ENCODE measurements around the gene EXD3. TPM values are rescaled to one million over a fixed set of nuclear protein-coding genes. Genes with fewer than 3 reads are reported as not detected.
"Not testable (repeated sequence)": the region's sequence is repeated elsewhere in the genome, so short reads cannot be mapped to it uniquely, and the experiment has no call there.

Gene EXD3, protein sequence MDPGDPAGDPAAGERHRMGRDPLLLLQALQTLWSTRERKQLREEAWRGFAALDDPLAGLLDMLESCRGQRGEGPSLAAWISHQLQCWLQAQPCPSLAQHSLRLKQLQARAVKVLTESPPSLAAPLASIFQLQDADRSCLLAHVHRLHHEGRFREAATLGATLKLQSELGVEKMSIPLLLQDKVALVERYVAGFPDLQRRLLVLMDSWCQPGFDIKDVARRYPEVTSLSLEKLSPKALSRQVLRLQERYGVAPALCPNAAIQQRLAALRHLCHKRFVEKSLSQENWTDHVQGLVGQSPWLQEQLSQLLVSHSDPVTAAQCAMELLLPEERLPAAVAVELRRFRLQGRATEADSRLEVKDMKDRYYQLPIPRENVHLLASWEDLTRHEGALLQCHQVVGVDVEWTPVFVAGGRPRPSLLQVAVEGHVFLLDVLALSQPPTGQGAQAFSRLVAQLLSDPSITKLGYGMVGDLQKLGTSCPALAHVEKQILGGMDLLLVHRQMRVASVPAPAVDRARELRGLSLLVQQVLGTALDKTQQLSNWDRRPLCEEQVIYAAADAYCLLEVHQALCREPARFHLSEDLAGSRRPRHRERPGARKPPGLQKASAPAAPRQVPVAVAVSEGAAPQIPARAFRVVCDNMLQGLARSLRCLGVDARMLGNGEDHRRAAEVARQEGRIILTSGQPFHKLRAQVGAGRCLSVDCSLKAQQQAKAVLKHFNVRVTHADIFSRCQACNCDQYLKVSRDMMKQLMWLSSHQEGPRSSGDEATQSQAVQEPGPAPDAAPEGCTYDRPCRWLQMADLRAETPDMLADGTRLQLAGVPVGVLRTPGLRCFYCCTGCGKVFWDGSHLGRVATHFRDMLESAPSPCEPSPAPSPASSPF
- 1.4 and 1.7 TPM in 2 replicates for total RNA-seq (2014; rRNA removed; shearing (Covaris generic))
- polyA plus RNA-seq (2015; cell fraction: cytosol; rRNA removed), result 1.8 and 2.2 TPM in 2 replicates
- polyA plus RNA-seq (2015; cell fraction: nucleus; rRNA removed), result 13.2 and 18.3 TPM in 2 replicates

DNA sequence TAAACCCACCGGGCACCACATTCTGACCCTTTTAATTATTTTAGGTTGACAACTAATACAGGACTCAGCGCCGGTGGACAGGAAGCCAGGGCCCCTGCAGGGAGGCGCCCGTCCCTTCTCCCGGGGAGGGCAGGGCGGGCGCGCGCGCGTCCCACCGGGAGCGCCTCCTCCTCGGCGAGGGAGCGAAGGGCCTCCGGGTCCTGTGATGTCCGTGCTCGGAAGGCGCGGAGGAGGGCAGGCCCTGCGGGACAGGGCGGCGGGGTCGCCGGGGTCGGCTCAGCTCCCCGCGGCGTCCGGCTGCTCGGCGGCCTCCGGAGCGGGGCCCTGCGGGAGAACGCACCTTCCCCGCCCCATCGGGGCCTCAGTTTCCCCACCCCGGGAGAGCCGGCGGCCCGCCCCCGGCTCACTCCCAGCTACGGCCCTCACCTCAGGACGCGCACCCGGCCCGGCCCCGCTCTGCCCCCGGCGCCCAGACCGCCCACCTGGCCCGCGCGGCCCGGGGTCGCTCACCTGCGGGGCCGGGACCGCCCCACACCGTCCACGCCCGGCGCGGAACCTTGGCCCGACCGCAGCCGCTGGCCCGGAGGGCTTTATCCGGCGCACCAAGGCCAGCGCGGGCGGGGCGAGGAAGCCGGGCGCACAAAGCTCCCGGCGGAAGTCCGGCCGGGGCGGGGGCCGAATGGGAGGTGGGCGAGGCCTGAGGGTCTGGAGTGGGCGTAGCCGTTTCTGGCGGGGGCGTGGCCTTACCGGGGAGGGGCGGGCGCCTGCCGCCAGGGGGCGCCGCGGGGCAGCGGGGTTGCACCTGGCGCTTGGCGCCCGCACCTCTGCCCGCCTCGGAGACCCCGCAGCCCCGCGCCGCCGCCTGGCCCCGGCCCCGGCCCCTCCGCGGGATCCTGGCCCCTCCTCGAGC lies at the start of gene EXD3, which contains the start of gene NOXA1:
Gene EXD3, minus strand, starts transcription at position 559 of the 910 bp plus-strand sequence. CDS start 27,805 bp downstream, outside the sequence.
Gene NOXA1, plus strand, starts transcription at position 790 of the 910 bp plus-strand sequence. CDS start 137 bp downstream, outside the sequence.
- in situ Hi-C loops (cut with HindIII; ENCODE audit: low pct_unique_long_range_greater_than_20kb, low sequenced_read_pairs), result no loop called here
- peak; percentile 92 for DNase-seq (ENCODE audit: low read depth, low spot score)

- in situ Hi-C loops (cut with HindIII; ENCODE audit: low pct_unique_long_range_greater_than_20kb, low sequenced_read_pairs), result no loop called here
- no peak for DNase-seq (ENCODE audit: low read depth, low spot score)
These were observed 47.8 kb upstream of the EXD3 start for GRCh38 chr9:137470785-137471184.

DNA sequence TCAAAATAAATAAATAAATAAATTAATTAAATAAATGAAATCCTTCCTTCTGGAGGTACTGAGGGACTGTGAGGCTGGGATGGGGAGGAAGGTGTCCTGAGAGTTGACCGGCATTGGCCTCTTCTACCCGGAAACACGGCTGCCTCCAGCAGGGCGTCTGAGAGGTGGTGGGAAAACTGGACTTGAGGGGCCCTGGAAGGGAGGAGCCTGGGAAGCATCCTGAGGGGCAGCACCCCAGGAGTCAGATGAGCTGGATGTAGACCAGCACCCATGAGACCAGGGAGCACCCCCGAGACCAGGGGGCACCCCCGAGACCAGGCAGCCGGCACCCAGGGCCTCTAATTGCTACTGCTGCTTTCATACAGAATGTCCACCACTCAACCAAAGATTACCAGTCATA lies 44.9 kb upstream of the EXD3 start:
- in situ Hi-C loops (cut with HindIII; ENCODE audit: low pct_unique_long_range_greater_than_20kb, low sequenced_read_pairs), result no loop called here
- DNase-seq (ENCODE audit: low read depth, low spot score), result no peak

DNA sequence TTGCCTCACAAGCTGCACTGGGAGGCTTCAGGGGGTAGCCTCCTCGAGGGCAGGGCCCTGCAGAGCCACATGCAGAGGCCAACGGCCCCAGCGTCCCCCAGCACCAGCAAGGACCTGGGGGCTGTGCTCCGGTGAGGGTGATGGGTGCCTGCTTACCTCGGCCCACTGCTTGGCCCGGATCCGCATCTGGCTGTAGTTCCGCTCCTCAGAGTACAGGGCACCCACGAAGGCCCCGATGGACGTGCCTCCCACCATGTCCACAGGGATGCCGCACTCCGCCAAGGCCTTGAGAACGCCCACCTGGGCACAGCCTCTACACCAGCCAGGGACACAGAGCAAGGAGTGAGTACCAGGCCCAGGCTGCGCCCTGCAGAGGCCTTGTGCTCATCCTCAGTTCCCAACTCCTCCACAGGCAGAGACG lies 44.2 kb upstream of the EXD3 start:
- DNase-seq (ENCODE audit: low read depth, low spot score), result no peak
- in situ Hi-C loops (cut with HindIII; ENCODE audit: low pct_unique_long_range_greater_than_20kb, low sequenced_read_pairs), result no loop called here

DNA sequence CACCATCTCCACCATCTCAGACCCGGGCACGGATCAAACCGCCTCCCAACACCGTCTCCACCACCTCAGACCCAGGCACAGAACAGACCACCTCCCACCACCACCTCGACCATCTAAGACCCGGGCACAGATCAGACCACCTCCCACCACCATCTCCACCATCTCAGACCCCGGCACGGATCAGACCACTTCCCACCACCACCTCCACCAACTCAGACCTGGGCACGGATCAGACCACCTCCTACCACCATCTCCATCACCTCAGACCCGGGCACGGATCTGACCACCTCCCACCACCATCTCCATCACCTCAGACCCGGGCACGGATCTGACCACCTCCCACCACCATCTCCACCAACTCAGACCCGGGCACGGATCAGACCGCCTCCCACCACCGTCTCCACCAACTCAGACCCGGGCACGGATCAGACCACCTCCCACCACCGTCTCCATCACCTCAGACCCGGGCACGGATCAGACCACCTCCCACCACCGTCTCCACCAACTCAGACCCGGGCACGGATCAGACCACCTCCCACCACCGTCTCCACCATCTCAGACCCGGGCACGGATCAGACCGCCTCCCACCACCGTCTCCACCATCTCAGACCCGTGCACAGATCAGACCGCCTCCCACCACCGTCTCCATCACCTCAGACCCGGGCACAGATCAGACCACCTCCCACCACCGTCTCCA lies 43.6 kb upstream of the EXD3 start:
- in situ Hi-C loops (cut with HindIII; ENCODE audit: low pct_unique_long_range_greater_than_20kb, low sequenced_read_pairs), result not testable (repeated sequence)

GRCh38 chr9:137465720-137466388 lies 42.9 kb upstream of the EXD3 start:
- DNase-seq (ENCODE audit: low read depth, low spot score), result no peak
- in situ Hi-C loops (cut with HindIII; ENCODE audit: low pct_unique_long_range_greater_than_20kb, low sequenced_read_pairs), result no loop called here

More for the DNA sequence above, 43.6 kb upstream of the EXD3 start:
- not testable (repeated sequence) for DNase-seq (ENCODE audit: low read depth, low spot score)

DNA sequence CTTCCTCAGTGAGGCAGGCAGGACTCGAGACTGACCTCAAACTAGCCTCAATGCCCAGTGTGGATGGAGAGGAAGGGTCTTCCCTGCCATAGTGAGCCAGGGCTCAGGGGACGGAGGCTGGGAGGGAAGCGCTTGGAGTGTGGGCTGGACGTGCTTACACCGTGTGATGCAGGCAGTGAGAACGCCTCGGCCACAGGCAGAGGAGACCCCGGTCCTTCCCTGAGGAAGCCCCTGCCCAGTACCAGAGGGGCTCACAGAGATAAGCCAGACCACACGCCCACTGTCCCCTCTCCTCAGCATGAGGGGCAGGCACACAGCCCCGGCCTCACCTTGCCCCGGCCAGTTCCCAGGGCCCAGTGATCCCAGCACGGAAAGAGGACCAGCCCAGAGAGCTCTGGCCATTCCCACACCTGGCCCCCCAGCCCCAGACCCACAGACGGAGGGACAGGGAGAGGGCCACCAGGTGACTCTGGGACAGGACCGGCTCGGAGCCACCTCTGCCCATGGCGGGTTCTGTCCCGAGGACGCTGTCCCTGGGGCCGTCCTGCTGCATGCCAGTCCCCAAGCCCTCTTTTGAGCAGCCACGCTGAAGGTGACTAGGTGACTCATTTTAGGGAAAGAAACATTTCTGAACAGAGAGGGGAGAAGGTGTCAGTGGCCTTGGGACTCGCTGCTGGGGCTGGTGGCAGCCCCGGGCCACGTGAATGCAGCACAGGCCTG lies 42.2 kb upstream of the EXD3 start:
- no peak for DNase-seq (ENCODE audit: low read depth, low spot score)
- in situ Hi-C loops (cut with HindIII; ENCODE audit: low pct_unique_long_range_greater_than_20kb, low sequenced_read_pairs), result no loop called here

DNA sequence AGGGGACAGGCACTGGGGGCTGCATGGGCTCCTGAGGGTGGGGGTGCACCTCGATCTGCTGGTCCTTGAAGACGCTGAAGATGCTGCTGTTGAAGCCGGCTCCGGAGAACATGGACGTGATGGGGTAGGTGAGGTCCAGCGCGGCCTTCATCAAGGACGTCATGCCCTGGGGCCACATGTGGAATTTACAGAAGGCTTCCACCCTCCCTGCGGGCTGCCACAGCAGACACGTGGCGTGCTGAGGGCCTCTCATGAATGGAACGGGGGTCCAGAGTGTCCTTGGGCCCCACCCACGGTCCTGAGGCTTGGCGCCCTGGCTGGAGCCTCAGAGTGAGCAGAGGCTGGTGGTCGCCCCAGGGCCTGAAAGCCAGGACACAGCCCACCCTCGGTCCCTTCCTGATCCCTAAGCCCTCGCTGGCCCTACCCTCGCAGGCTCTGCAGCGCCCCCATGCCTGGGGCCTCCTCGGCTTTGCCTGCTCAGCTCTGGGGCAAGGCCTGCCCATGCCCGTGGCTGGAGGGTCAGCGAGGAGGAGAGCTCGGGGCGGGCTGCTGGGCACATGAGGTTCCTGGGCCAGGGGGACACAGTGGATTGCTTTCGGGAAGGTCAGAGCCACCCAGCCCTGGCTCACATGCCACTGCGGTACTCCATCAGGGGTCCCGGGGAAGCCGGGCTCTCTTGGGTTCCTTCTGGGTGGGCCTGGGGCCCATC lies 41.5 kb upstream of the EXD3 start:
- in situ Hi-C loops (cut with HindIII; ENCODE audit: low pct_unique_long_range_greater_than_20kb, low sequenced_read_pairs), result no loop called here
- DNase-seq (ENCODE audit: low read depth, low spot score), result no peak

DNA sequence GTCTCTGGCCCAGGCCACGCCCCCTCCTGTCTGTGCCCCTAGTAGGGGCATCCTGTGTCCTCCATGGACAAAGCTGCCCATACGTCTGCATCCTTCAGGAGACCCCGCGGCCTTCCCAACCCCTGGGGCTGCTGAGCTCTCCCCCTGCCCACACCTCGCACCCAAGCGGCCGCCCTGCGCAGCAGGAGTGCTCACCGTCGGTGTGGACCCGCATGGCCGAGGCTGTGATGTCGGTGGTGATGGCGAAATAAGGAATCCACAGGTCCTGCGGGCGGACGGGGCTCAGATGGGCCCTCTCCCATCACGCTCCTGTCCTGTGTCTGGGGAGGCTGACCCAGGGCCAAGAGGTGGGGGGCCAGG lies 40.9 kb upstream of the EXD3 start:
- in situ Hi-C loops (cut with HindIII; ENCODE audit: low pct_unique_long_range_greater_than_20kb, low sequenced_read_pairs), result no loop called here

DNA sequence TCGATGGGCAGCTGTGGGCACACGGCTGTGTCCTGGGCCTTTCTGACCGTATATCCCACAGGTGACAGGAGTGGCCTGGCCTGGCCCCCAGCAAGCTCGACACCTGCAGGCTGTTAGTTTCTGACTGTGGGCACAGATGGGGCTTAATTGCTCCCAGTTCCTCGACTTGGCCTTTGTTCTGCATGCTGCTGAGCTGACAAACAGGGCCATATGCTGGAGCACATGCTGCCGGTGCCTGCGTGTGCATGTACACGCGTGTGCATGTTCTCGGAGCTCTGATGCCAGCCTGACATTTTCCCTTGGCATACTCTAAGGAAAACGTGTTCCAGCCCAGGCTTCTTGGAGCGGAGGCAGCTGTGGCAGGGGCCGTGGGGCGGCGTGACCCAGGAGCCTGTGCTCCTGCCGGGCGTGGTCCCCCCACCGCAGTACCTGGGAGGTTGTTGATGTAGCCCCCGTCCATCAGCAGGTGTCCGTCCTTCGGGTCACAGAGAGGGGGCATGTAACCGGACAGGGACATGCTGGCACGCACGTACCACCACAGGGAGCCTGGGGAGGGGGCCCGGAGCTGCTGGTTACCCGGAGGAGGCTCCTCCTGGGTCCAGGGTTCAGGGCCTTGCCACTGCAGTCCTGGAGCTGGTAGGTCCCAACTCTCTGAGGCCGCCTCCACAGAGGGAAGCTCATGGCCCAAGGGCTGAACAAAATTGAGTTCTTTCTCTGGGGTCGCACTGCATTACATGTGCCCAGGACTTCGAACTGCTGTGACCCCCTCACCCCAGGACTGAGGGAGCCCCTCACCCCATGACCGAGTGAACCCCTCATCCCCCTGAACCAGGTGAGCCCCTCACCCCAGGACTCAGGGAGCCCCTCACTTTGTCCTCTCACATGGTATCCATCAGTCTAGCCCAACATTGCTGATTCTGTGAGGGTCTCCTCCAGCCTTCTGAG lies 40.3 kb upstream of the EXD3 start:
- no peak for DNase-seq (ENCODE audit: low read depth, low spot score)
- in situ Hi-C loops (cut with HindIII; ENCODE audit: low pct_unique_long_range_greater_than_20kb, low sequenced_read_pairs), result no loop called here

More for the DNA sequence above, 40.9 kb upstream of the EXD3 start:
- DNase-seq (ENCODE audit: low read depth, low spot score), result no peak

GRCh38 chr9:137462396-137462985 lies 39.5 kb upstream of the EXD3 start:
- in situ Hi-C loops (cut with HindIII; ENCODE audit: low pct_unique_long_range_greater_than_20kb, low sequenced_read_pairs), result no loop called here
- no peak for DNase-seq (ENCODE audit: low read depth, low spot score)

DNA sequence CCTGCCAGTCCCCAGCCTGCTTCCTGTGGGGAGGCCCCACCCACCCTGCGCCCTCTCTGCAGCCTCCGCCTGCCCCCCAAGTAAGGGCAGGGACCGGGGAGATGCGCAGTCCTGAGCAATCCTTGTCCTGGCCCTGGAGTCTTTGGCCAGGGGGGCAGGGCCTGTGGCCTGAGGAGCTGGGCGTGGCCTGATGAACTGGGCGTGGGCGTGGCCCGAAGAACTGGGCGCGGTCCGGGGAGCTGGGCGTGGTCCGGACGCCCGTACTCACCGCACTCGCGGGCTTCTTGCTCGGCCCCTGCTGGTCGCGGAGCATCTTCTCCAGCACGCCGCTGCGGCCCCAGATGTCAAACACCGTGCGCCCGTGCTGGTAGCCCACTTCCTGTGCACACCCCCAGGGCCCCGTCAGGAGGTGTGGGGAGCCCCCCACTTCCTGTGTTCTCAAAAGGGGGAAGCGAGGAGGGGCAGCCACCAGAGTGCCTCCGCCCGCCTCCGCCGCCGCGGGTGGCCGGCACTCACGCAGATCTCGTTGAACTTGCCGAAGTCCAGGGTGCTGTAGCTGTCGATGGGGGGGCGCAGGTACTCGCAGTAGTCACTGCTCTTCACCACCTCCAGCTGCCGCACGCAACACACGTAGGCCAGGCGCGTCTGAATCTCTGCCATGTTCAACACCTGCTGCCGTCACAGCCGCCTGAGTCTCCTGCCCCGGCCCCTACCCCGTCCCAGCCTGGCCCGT lies 38.9 kb upstream of the EXD3 start:
- no peak for DNase-seq (ENCODE audit: low read depth, low spot score)
- in situ Hi-C loops (cut with HindIII; ENCODE audit: low pct_unique_long_range_greater_than_20kb, low sequenced_read_pairs), result no loop called here

DNA sequence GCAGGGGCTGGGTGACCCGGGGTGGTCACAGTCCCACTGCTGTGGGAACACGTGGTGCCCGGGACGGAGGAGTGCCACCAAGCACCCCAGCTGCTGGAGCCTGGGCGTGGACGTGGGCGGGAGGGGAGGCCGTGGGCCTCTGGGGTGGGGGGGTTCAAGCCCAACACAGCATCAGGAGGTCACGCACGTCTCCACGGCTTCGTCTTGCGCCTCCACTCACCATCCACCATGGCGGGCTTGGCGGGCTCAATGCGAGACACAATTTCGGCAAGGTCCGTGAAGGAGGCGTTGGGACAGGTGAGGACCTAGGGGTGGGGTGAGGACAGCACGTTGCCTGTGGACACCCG lies 38.3 kb upstream of the EXD3 start:
- in situ Hi-C loops (cut with HindIII; ENCODE audit: low pct_unique_long_range_greater_than_20kb, low sequenced_read_pairs), result no loop called here
- DNase-seq (ENCODE audit: low read depth, low spot score), result no peak
